HG03025 (cell line): ENCODE results near the gene NAV2.

Experiments
- ATAC-seq: cut with Tn5 transposase; IDR thresholded peaks from one replicate; pipeline ENCODE4 v1.9.1; 2021; ENCODE audit warnings: mild to moderate bottlenecking, moderate library complexity; ENCODE audit not compliant: unreplicated experiment, low FRiP score

The NAV2 gene

DNA sequence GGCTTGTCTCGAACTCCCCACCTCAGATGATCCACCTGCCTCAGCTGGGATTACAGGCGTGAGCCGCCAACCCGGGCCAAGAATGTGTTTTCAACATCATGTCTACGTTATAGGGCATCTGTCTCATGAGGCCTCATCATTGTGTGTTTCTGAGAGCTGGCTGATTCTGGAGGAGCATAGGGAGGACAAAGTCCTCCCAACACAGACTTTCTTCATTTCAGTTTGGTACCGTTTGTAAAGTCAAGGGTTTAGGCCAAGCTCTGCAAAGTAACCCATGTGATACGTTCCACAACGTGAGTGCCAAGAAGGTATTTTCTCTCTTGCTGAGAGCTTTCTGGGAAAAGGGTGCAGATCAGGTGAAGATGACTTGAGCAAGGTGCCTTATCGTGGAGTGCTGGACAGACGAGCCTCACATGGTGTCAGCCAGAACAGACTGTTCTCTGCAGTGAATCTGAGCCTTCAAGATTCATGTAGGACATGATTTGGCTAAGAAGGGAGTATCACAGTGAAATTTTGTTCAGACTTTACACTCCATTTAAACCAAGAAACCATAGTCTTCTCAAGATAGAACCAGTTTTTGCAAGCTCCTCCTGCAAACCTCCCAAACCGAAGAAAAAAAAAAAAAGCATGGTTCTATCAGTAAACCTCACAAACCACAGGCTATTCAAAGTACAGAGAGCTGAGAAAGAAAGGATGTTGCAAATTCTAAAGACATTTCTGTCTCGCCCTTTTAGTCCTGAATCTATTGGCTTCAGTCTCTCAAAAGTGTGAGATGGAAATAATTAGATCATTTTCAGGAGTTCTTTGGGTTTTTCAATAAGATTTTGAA is 376.0 kb downstream of the NAV2 start:
- ATAC-seq = no peak

DNA sequence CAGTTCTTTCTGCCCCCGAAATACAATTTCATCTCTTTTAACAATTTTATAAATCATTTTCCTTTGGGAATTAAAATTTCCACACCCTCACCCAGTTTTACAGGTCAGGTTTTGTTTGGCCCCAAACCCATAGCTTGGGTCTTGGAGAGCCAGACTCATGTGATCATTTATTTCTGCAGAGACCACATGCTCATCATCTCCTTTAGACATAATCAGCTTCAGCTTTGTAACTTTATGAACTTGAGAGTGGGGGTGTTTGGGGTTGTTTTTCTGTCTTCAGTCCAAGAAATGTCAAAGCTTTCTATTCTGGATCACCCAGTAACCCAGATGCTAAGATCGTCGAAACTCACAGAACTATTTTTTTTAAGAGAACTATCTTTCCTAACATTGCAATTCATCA is 376.7 kb downstream of the NAV2 start:
- no peak for ATAC-seq

GRCh38 chr11:20089796-20090653 is 377.4 kb downstream of the NAV2 start:
- no peak for ATAC-seq

GRCh38 chr11:20090654-20091374 is 378.2 kb downstream of the NAV2 start:
- ATAC-seq = no peak

DNA sequence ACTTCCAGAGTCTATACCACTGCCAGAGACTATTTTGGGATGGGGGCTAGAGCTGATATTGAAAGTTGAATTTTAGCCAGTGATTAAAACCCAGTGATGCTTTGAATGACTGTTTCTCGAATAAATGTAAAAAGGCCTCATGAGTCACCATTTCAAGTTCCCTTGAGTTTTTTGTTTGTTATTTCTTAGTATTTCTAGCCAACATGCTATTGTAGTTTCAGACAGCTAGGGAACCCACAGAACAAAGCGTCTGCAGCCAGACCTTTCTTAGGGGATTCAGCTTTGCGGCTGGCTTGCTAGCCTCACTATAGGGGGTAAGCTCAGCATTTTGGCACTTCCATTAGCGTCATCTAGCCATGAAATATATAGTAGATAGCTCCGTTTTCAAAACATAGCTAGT is 381.1 kb downstream of the NAV2 start:
- ATAC-seq = no peak

GRCh38 chr11:20095189-20095588 is 382.6 kb downstream of the NAV2 start:
- no peak for ATAC-seq

- no peak for ATAC-seq
These were observed 384.9 kb downstream of the NAV2 start for GRCh38 chr11:20097319-20098221.

DNA sequence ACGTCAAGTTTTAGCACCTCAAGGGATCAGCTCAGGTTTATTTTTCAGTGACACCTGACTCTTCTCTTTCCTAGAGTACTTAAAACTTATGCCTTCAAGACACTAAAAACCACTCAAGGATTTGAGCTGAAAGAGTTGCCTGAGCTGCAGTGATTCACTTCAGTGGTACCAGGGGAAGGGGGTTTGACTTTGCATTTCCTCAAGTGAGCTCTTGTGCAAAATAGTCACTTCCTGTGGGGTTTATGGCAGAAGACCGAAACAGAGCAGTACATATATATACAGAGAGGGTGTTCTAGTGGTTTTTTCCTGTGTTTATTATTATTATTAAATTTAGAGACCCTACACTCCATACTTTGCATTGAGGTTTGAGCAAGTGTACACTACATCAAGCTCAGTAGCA is 386.9 kb downstream of the NAV2 start:
- ATAC-seq = no peak

- no peak for ATAC-seq
These were observed 389.8 kb downstream of the NAV2 start for GRCh38 chr11:20102397-20102796.

DNA sequence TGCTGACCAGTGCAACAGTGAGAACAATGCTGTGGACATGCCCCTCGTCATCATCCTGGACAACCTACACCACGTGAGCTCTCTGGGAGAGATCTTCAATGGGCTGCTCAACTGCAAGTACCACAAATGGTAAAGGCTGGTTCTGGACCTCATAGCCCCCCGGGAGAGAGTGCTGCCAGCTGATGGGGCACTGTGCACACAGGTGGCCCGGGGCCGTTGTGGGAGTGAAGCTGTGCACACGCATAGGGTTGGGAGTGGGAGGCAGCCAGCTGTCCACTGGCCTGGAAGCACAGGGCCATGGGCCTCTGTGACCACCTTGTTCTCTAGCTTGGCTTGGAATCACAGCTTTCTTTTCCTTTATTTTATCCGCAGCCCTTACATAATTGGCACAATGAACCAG is 390.6 kb downstream of the NAV2 start:
- ATAC-seq = no peak

- no peak for ATAC-seq
These were observed 392.8 kb downstream of the NAV2 start for GRCh38 chr11:20105427-20105826.

DNA sequence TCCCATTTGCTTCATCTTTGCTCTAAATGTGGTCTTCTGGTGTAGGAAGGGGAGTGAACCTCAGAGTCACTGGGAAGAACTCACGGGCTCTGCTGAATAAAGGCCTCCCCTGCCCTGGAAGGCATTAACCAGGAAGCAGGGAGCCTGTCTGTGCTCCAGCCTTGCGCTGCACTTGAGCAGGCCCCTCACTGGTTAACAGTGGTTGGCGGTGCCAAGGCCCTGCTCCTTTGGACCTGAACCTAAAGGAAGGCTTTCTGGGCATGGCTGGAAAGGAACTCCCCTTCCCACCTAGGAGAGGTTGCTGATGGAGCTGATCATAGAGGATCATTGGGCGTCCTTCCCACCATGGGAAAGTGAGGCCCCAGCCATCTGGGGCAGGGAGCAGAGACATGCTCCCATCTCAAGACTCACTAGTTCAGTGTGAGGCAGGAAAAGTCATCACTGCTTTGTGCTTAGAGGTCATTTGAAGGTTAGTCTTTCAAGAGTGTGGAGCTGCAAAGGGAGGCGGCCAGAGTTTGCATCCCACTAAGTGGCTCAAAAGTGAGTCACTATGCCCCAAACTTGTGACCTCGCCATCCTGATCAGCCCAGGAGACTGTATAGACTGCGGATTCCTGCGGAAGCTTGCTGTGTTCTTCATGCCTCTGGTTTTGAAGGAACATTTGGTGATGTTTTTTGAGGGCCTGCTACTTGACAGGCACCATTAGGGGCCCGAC is 397.3 kb downstream of the NAV2 start:
- ATAC-seq = no peak

DNA sequence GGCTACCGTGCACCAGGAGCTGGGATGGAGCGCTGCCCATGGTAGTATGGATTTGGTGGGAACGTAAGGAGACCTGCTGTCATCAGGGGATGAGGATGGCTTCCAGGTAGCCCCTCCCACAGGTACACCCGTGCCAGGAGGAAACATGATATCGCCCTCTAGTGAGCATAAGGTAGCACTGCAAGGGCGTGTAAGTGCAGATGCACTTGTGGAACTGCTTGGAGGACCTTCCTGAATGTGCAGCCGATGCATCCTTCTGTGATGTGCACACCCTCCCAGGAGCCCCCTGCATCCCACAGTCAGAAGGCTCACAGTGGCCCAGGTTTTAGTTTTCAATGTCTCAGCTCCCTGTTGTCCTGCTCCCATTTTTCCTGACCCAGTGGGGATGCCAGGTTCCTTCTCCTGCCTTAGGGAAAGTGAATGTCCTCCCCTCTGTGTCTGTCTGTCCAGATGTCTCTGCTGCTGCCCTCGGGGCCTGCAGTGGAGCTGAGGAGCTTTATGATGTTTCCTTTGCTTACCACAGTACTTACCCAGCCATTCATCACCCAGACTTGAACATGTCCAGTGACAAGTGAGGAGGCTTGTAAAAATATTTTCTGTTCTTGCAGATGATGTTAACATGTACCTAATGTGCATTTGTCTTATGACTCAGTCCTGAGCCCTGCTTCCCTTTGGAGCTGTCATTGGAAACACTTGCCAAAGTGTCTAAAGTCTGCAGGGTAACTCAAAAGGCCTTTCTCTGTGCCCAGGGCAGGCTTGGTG is 398.5 kb downstream of the NAV2 start:
- peak; percentile 65 for ATAC-seq

- ATAC-seq = no peak
These were observed 399.2 kb downstream of the NAV2 start for GRCh38 chr11:20111871-20112270.

DNA sequence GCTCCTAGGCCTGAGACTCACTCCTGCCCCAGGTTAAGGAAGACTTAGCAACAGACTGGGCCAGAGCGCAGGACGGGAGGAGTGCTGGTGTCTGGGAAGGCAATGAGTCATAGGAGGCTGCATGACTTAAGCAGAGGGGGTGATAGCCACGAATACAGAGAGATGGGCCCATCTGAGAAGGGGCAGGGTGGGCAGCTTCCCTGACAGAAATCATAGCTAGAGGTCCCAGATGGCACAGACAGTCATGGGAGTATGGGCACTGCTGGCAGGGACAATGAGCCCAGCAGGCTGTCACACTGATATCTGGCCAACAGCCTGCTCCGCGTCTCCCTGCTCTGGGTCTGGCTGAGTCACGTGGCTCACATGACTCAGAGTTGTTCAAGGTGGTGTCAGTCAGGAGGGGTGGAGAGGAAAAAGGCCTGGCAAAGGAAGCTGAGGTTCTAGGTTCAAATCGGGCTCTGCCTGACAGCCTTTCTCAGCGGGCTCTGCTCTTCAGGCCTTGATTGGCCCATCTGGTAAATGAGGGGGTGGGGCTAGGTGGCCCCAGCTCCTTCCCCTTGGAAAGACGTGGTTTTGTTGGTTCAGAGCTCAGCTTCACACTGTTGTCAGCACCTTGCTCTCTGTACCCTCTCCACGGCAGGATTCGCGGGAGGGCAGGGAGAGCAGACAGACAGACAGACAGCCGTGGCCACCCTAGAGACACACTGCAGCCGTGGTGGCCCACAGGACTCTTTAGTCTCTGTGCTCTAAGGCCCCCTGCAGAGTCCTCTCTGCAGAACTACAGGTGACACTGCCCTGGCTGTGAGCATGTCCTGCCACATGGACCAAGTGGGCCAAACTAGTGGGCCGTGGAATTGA is 399.9 kb downstream of the NAV2 start:
- no peak for ATAC-seq

DNA sequence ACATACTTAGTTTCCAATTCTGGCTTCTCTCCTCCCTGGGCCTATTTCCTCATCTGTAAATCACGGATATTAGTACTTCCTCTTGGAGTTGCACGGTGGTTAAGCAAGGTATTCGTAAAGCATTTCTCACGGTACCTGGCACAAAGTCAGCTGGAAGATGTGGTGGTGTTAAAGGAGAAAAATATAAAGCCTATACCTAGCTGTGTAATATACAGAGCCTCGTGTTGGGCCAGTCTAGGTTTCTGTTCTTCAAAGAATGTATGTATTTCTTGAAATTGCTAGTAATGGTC is 400.5 kb downstream of the NAV2 start:
- no peak for ATAC-seq

GRCh38 chr11:20114588-20114987 is 402.0 kb downstream of the NAV2 start:
- ATAC-seq = no peak

GRCh38 chr11:20116825-20117224 is 404.2 kb downstream of the NAV2 start:
- ATAC-seq = no peak
